GM21526 (cell line): ENCODE measurements around the gene SGMS2.

ENCODE experiments used
- ATAC-seq: cut with Tn5 transposase; IDR thresholded peaks from one replicate; pipeline ENCODE4 v1.9.1; 2021; ENCODE audit warnings: moderate library complexity; ENCODE audit not compliant: unreplicated experiment, low FRiP score

The SGMS2 gene

GRCh38 chr4:107826421-107826980 is 1.8 kb downstream of the SGMS2 start:
- ATAC-seq = no peak

- ATAC-seq = no peak
Measured at GRCh38 chr4:107828315-107829090, 3.8 kb downstream of the SGMS2 start.

GRCh38 chr4:107831140-107831539 is 6.4 kb downstream of the SGMS2 start:
- no peak for ATAC-seq

GRCh38 chr4:107832275-107832807 is 7.6 kb downstream of the SGMS2 start:
- no peak for ATAC-seq

- ATAC-seq = no peak
Measured at GRCh38 chr4:107834241-107834794, 9.6 kb downstream of the SGMS2 start.

GRCh38 chr4:107835406-107835805 is 10.7 kb downstream of the SGMS2 start:
- ATAC-seq = no peak

GRCh38 chr4:107837317-107837716 is 12.6 kb downstream of the SGMS2 start:
- ATAC-seq = no peak

- ATAC-seq = no peak
Measured at GRCh38 chr4:107837776-107838618, 13.3 kb downstream of the SGMS2 start.

GRCh38 chr4:107838861-107839565 is 14.3 kb downstream of the SGMS2 start:
- no peak for ATAC-seq

- no peak for ATAC-seq
Measured at GRCh38 chr4:107843391-107843790, 18.7 kb downstream of the SGMS2 start.

- no peak for ATAC-seq
Measured at GRCh38 chr4:107845681-107846080, 20.9 kb downstream of the SGMS2 start.

GRCh38 chr4:107850438-107850837 is 25.7 kb downstream of the SGMS2 start:
- no peak for ATAC-seq

- ATAC-seq = no peak
Measured at GRCh38 chr4:107853444-107854355, 29.0 kb downstream of the SGMS2 start.

GRCh38 chr4:107854356-107855022 is 29.8 kb downstream of the SGMS2 start:
- no peak for ATAC-seq

GRCh38 chr4:107855723-107856122 is 31.0 kb downstream of the SGMS2 start:
- no peak for ATAC-seq

GRCh38 chr4:107856901-107857300 is 32.2 kb downstream of the SGMS2 start:
- ATAC-seq = no peak

- ATAC-seq = no peak
Measured at GRCh38 chr4:107857741-107858140, 33.0 kb downstream of the SGMS2 start.

GRCh38 chr4:107858158-107858742 is 33.5 kb downstream of the SGMS2 start:
- no peak for ATAC-seq
